Esophagus muscularis mucosa (tissue), 3 donors: ENCODE measurements around the gene LANCL1.

Experiments used
- POLR2A ChIP-seq: fragments of 450-650 bp; IDR thresholded peaks from one replicate; pipeline ENCODE4 v1.6.1; 2017; ENCODE audit warnings: antibody characterized with exemption, moderate library complexity, mild to moderate bottlenecking, low read depth
- TF ChIP-seq, protein P1 (sequence below), 3 experiments: fragments of 200-600 bp in 2 of 3; fragments of 450-650 bp in 1 of 3; sonication (generic) in 2 of 3; IDR thresholded peaks; one replicate each; pipeline ENCODE4 v1.5.1; 2017 to 2019; ENCODE audit warnings: antibody characterized with exemption in 3 of 3, mild to moderate bottlenecking in 2 of 3, moderate library complexity in 1 of 3

DNA sequence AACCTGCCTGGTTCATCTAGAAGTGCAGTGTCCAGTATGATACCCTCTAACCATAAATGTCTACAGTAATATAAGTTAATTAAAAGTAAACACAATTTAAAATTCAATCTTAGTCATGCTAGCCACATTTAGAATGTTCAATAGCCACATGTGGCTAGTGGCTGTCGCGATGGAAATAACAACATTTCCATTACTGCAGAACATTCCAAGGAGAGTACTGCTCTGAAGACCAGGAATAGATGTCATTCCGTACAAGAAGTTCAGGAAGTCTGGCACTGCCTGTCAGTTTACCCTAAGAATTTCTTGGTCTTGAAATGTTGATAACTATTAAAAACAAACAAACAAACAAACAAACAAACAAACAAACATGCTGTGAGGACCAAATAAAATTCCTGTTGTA, 17.2 kb downstream of the LANCL1 start:
- no peak for TF ChIP-seq POLR2A
- TF ChIP-seq, protein P1, sequence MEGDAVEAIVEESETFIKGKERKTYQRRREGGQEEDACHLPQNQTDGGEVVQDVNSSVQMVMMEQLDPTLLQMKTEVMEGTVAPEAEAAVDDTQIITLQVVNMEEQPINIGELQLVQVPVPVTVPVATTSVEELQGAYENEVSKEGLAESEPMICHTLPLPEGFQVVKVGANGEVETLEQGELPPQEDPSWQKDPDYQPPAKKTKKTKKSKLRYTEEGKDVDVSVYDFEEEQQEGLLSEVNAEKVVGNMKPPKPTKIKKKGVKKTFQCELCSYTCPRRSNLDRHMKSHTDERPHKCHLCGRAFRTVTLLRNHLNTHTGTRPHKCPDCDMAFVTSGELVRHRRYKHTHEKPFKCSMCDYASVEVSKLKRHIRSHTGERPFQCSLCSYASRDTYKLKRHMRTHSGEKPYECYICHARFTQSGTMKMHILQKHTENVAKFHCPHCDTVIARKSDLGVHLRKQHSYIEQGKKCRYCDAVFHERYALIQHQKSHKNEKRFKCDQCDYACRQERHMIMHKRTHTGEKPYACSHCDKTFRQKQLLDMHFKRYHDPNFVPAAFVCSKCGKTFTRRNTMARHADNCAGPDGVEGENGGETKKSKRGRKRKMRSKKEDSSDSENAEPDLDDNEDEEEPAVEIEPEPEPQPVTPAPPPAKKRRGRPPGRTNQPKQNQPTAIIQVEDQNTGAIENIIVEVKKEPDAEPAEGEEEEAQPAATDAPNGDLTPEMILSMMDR (IDR thresholded peaks at IDR 0.05), result no peak
